Esophagus squamous epithelium (tissue), 5 donors: ENCODE measurements around the gene FRMD4A. TPM values are rescaled to one million over a fixed set of nuclear protein-coding genes. Genes with fewer than 3 reads are reported as not detected.

Source experiments
- DNase-seq: peaks from one replicate; lab custom pipeline; 2025; lab: John Stamatoyannopoulos, UW
- H3K27ac ChIP-seq, 4 donors: fragments of 200-600 bp; sonication (generic); one replicate each; pipeline ENCODE4 v1.5.1; 2016 to 2019; ENCODE audit warnings: mild to moderate bottlenecking in 1 of 4
- H3K27me3 ChIP-seq, 4 donors: fragments of 200-600 bp; sonication (generic); 1 replicate in 3 of 4; 2 replicates in 1 of 4; pipeline versions ENCODE4 v1.5.1 to v1.6.0; 2017 to 2021; ENCODE audit warnings: antibody characterized with exemption in 1 of 4
- H3K36me3 ChIP-seq, 3 donors: fragments of 200-600 bp; sonication (generic); one replicate each; pipeline ENCODE4 v1.5.1; 2016 to 2019
- H3K4me1 ChIP-seq, 3 donors: fragments of 200-600 bp; sonication (generic); one replicate each; pipeline ENCODE4 v1.5.1; 2017 to 2019
- H3K4me3 ChIP-seq, 4 donors: fragments of 200-600 bp; sonication (generic); 1 replicate in 3 of 4; 2 replicates in 1 of 4; pipeline ENCODE4 v1.5.1; 2016 to 2019; ENCODE audit warnings: mild to moderate bottlenecking in 2 of 4, moderate library complexity in 1 of 4
- H3K9me3 ChIP-seq, 3 donors: fragments of 200-600 bp; sonication (generic); one replicate each; pipeline ENCODE4 v1.5.1; 2016 to 2019
- CTCF ChIP-seq, 6 experiments: fragments of 450-650 bp in 4 of 6; fragments of 200-600 bp in 2 of 6; sonication (generic) in 2 of 6; IDR thresholded peaks; one replicate each; pipeline ENCODE4 v1.5.1; 2016 to 2019; ENCODE audit warnings: antibody characterized with exemption in 6 of 6, mild to moderate bottlenecking in 4 of 6, moderate library complexity in 4 of 6
- POLR2A ChIP-seq, 4 donors: fragments of 450-650 bp; IDR thresholded peaks; one replicate each; pipeline ENCODE4 v1.6.1; 2017; ENCODE audit warnings: antibody characterized with exemption in 4 of 4, mild to moderate bottlenecking in 4 of 4, moderate library complexity in 3 of 4
- WGBS, 2 donors: methylation state at CpG; one replicate each; pipeline ENCODE4 v1.1.5; 2018; 5-methylcytosine and 5-hydroxymethylcytosine counted together
- intact Hi-C: fragments of 100-400 bp; cut with DNase I; formaldehyde crosslinking; loops from one replicate; pipeline ENCODE4 v1.15.0; 2022
- total RNA-seq, 4 donors: library from RNA; depleted of rRNA; stranded (reverse); fragments of >200 nt; gene quantifications; one replicate each; pipeline ENCODE4 v1.1.0, GENCODE V29; 2016
- donor health status: DM: yes; HTN: yes; CAD: no.

The FRMD4A gene
- total RNA-seq, 4 donors from 2014 or later = 7.3 to 15.3 (median 8.6) TPM

GRCh38 chr10:14195433-14195832 lies 135.3 kb downstream of the FRMD4A start:
- TF ChIP-seq POLR2A (IDR thresholded peaks at IDR 0.05) = no peak
- TF ChIP-seq CTCF (IDR thresholded peaks at IDR 0.05) = no peak
- Histone ChIP-seq H3K9me3 (no peaks in the 10 kb centered on the region), H3K27me3 (peaks cover 0 to 25% (median 0%) of the 10 kb centered on the region in 4 donors), H3K4me3 (no peak overlapping the region), H3K36me3 (no peaks in the 10 kb centered on the region), H3K27ac (no peak overlapping the region), H3K4me1 (no peaks in the 10 kb centered on the region)
- no peak for DNase-seq
- intact Hi-C loops = loop anchor here (10.0 kb wide), 1 partner anchor 411 kb away; no protein-coding TSS in a partner anchor
- 70 to 81% methylated on average over 6 of the region's 6 CpGs for WGBS, 2 donors

GRCh38 chr10:14192746-14193145 lies 138.0 kb downstream of the FRMD4A start:
- TF ChIP-seq CTCF (IDR thresholded peaks at IDR 0.05) (no peak), POLR2A (IDR thresholded peaks at IDR 0.05) (no peak)
- Histone ChIP-seq H3K4me1 (no peaks in the 10 kb centered on the region), H3K36me3 (no peaks in the 10 kb centered on the region), H3K27me3 (peaks cover 0 to 11% (median 0%) of the 10 kb centered on the region in 4 donors), H3K4me3 (no peak overlapping the region), H3K9me3 (no peaks in the 10 kb centered on the region), H3K27ac (no peak overlapping the region)
- intact Hi-C loops = loop anchor here (10.0 kb wide), 1 partner anchor 408 kb away; no protein-coding TSS in a partner anchor
- no peak for DNase-seq
- WGBS, 2 donors = 79 to 86% methylated on average over 2 of the region's 2 CpGs

DNA sequence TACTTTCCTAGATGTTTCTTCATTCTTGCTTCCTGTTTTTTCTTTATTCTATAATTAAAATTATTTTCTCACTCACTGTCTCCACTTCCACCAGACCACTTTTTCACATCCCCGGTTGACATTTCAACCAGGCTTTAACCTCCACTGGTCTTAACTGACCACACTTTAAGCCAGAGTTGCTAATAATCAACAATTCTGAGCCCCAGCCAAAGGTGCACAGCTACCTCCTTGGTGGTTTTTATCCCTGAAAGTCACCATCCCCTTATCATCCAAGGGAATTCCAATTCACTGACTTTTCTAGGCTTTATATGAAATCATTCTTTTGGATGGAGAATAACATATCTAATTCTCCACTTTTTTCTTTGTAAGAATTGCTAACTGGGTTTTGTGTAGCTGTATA lies 138.9 kb downstream of the FRMD4A start:
- no peaks in the 10 kb centered on the region for H3K36me3 ChIP-seq
- 53 to 79% methylated on average over 1 of the region's 1 CpG for WGBS, 2 donors
- no peak for TF ChIP-seq CTCF (IDR thresholded peaks at IDR 0.05)
- no peak for TF ChIP-seq POLR2A (IDR thresholded peaks at IDR 0.05)
- no peak overlapping the region for H3K4me3 ChIP-seq
- intact Hi-C loops = loop anchor here (10.0 kb wide), 1 partner anchor 407 kb away; no protein-coding TSS in a partner anchor
- H3K27ac ChIP-seq = no peak overlapping the region
- H3K27me3 ChIP-seq = peaks cover 0 to 10% (median 0%) of the 10 kb centered on the region in 4 donors
- no peaks in the 10 kb centered on the region for H3K9me3 ChIP-seq
- DNase-seq = no peak
- no peaks in the 10 kb centered on the region for H3K4me1 ChIP-seq

- no peaks in the 10 kb centered on the region for H3K36me3 ChIP-seq
- TF ChIP-seq POLR2A (IDR thresholded peaks at IDR 0.05) (no peak), CTCF (IDR thresholded peaks at IDR 0.05) (no peak)
- DNase-seq = no peak
- H3K27me3 ChIP-seq = peaks cover 0 to 10% (median 0%) of the 10 kb centered on the region in 4 donors
- WGBS, 2 donors = 80 to 83% methylated on average over 5 of the region's 5 CpGs
- H3K4me1 ChIP-seq = no peaks in the 10 kb centered on the region
- no peak overlapping the region for H3K4me3 ChIP-seq
- intact Hi-C loops = loop anchor here (10.0 kb wide), 1 partner anchor 407 kb away; no protein-coding TSS in a partner anchor
- no peaks in the 10 kb centered on the region for H3K9me3 ChIP-seq
- no peak overlapping the region for H3K27ac ChIP-seq
Observed at GRCh38 chr10:14191407-14191806, 139.3 kb downstream of the FRMD4A start.

DNA sequence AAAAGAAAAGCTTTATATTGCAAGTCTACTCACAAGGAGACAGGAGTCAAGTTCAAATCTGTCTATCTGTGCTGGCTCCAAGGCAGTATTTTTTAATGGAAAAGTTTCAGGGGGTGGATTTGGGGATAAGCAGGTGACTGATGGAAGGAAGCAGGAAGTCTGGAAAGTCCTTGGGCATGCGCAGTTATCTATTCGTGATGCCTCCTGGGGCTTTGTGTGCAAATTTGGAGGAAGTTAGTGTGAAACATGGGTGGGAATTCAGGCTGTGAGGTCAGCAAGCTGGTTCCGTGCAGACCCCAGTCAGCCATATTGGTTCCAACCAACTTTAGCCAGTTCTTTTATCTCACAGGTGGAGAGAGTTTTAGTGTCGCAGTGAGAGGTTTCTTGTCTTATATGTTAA lies 140.0 kb downstream of the FRMD4A start:
- Histone ChIP-seq H3K36me3 (no peaks in the 10 kb centered on the region), H3K27me3 (peaks cover 0 to 9% (median 0%) of the 10 kb centered on the region in 4 donors), H3K9me3 (no peaks in the 10 kb centered on the region), H3K4me1 (peaks cover 0 to under 1% (median 0%) of the 10 kb centered on the region in 3 donors), H3K4me3 (no peak overlapping the region), H3K27ac (no peak overlapping the region)
- intact Hi-C loops = loop anchor here (10.0 kb wide), 1 partner anchor 406 kb away; no protein-coding TSS in a partner anchor
- WGBS, 2 donors = 78 to 81% methylated on average over 4 of the region's 4 CpGs
- DNase-seq = no peak
- TF ChIP-seq CTCF (IDR thresholded peaks at IDR 0.05) (no peak), POLR2A (IDR thresholded peaks at IDR 0.05) (no peak)
